HL-60 (cell line): ENCODE data around the gene OR11L1.

Experiments used
- DNase-seq, 2 experiments: peaks; one replicate each; pipeline ENCODE4 v3.0.0-alpha.2; 2010 to 2020; ENCODE audit warnings: low read depth in 1 of 2, low spot score in 1 of 2
- H3K27ac ChIP-seq: fragments of 250-450 bp; sonication (Bioruptor Pico); replicated peaks from 2 replicates; pipeline ENCODE4 v1.5.1; 2020; ENCODE audit warnings: mild to moderate bottlenecking, moderate library complexity
- H3K27me3 ChIP-seq: fragments of 250-450 bp; sonication (Bioruptor Pico); 2 replicates; pipeline ENCODE4 v1.5.1; 2021; ENCODE audit warnings: mild to moderate bottlenecking, moderate library complexity; ENCODE audit not compliant: insufficient read depth, poor library complexity, severe bottlenecking
- H3K4me3 ChIP-seq: replicated peaks from 2 replicates; pipeline ENCODE4 v1.5.1; 2011; ENCODE audit warnings: mild to moderate bottlenecking, control low read depth, low read length; ENCODE audit not compliant: insufficient read depth
- CTCF ChIP-seq: IDR thresholded peaks from one replicate; pipeline ENCODE4 v1.5.1; 2011; ENCODE audit warnings: low read length, control low read depth, inconsistent platforms; ENCODE audit not compliant: insufficient read depth
- GABPA ChIP-seq: IDR thresholded peaks from 2 replicates; pipeline ENCODE4 v1.6.1; 2012; ENCODE audit warnings: low read depth
- POLR2AphosphoS5 ChIP-seq: IDR thresholded peaks from 2 replicates; pipeline ENCODE4 v1.6.1; 2012; ENCODE audit warnings: low read depth
- REST ChIP-seq: IDR thresholded peaks from 2 replicates; pipeline ENCODE4 v1.6.1; 2012; ENCODE audit warnings: low read depth; ENCODE audit not compliant: insufficient replicate concordance
- SPI1 ChIP-seq: IDR thresholded peaks from 2 replicates; pipeline ENCODE4 v1.6.1; 2012; ENCODE audit warnings: low read depth, mild to moderate bottlenecking, borderline replicate concordance

OR11L1 gene

GRCh38 chr1:247865416-247865815 is 23.7 kb upstream of the OR11L1 start:
- no peak for DNase-seq
- Histone ChIP-seq H3K27me3 (no peaks in the 10 kb centered on the region), H3K4me3 (no peak overlapping the region), H3K27ac (no peak overlapping the region)
- TF ChIP-seq CTCF, result no peak
- no peak for TF ChIP-seq REST
- TF ChIP-seq POLR2AphosphoS5, result no peak
- no peak for TF ChIP-seq SPI1
- TF ChIP-seq GABPA, result no peak

- DNase-seq, result no peak
- no peaks in the 10 kb centered on the region for H3K27me3 ChIP-seq
- no peak overlapping the region for H3K4me3 ChIP-seq
- no peak overlapping the region for H3K27ac ChIP-seq
- TF ChIP-seq POLR2AphosphoS5, result no peak
- no peak for TF ChIP-seq REST
These were observed 22.9 kb upstream of the OR11L1 start for GRCh38 chr1:247864644-247865043.

- H3K4me3 ChIP-seq, result no peak overlapping the region
- H3K27ac ChIP-seq, result no peak overlapping the region
- peaks cover 8% of the 10 kb centered on the region for H3K27me3 ChIP-seq
- DNase-seq, result no peak
- TF ChIP-seq POLR2AphosphoS5, result no peak
- no peak for TF ChIP-seq CTCF
- no peak for TF ChIP-seq REST
- TF ChIP-seq GABPA, result no peak
- no peak for TF ChIP-seq SPI1
These were observed 21.1 kb upstream of the OR11L1 start for GRCh38 chr1:247862756-247863155.
